ENCODE results near the gene ACP7.

DNA sequence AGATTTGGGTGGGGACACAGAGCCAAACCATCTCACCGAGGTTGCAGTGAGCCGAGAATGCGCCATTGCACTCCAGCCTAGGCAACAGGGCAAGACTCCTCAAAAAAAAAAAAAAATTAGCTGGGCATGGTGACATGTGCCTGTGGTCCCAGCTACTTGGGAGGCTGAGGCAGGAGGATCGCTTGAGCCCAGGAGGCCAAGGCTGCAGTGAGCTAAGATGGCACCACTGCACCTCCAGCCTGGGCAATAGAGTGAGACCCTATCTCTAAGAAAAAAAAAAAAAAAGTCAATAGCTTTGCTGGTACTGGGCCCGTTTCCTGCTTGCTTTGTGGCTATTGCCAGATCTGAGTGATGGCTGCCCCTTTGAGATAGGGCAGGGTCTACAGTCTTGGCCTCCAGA, 13.1 kb downstream of the ACP7 start:
- TF ChIP-seq CTCF (IDR thresholded peaks at IDR 0.05) (no peak), NR3C1 (CRISPR knock-in tag; conservative IDR thresholded peaks at IDR 0.05; ENCODE audit: low read depth) (no peak), SP1 (CRISPR knock-in tag; conservative IDR thresholded peaks at IDR 0.05) (no peak), SOX15 (CRISPR knock-in tag; IDR thresholded peaks at IDR 0.05) (no peak), IRF2 (CRISPR knock-in tag; IDR thresholded peaks at IDR 0.05; ENCODE audit: borderline replicate concordance, low read depth) (no peak), ATF1 (CRISPR knock-in tag; IDR thresholded peaks at IDR 0.05) (no peak)
- TF ChIP-seq, protein P1, sequence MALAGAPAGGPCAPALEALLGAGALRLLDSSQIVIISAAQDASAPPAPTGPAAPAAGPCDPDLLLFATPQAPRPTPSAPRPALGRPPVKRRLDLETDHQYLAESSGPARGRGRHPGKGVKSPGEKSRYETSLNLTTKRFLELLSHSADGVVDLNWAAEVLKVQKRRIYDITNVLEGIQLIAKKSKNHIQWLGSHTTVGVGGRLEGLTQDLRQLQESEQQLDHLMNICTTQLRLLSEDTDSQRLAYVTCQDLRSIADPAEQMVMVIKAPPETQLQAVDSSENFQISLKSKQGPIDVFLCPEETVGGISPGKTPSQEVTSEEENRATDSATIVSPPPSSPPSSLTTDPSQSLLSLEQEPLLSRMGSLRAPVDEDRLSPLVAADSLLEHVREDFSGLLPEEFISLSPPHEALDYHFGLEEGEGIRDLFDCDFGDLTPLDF (CRISPR knock-in tag; IDR thresholded peaks at IDR 0.05), result no peak
